Liver (tissue), 9 donors: ENCODE results near the gene NBEA. TPM values are rescaled to one million over a fixed set of nuclear protein-coding genes. Genes with fewer than 3 reads are reported as not detected.
"Not testable (repeated sequence)": the region's sequence is repeated elsewhere in the genome, so short reads cannot be mapped to it uniquely, and the experiment has no call there.

ENCODE experiments used
- DNase-seq: peaks from one replicate; pipeline ENCODE4 v3.0.0-alpha.2; 2017; ENCODE audit warnings: low spot score
- H3K27ac ChIP-seq, 2 donors: one replicate each; pipeline ENCODE4 v1.7.0; 2013; ENCODE audit warnings: inconsistent platforms in 2 of 2, low read length in 2 of 2, control low read depth in 1 of 2, low read depth in 1 of 2, mild to moderate bottlenecking in 1 of 2
- H3K27me3 ChIP-seq, 4 donors: one replicate each; pipeline versions ENCODE4 v1.6.1 to v1.7.0; 2013; ENCODE audit warnings: low read length in 3 of 4, inconsistent platforms in 1 of 4, mild to moderate bottlenecking in 1 of 4, moderate library complexity in 1 of 4; ENCODE audit not compliant: control insufficient read depth in 4 of 4, insufficient read depth in 4 of 4
- H3K36me3 ChIP-seq, 4 donors: one replicate each; pipeline versions ENCODE4 v1.6.1 to v1.7.0; 2013; ENCODE audit warnings: low read length in 3 of 4, mild to moderate bottlenecking in 3 of 4, low read depth in 1 of 4, moderate library complexity in 1 of 4; ENCODE audit not compliant: control insufficient read depth in 4 of 4, insufficient read depth in 3 of 4
- H3K4me1 ChIP-seq, 4 donors: one replicate each; pipeline versions ENCODE4 v1.6.1 to v1.7.0; 2013; ENCODE audit warnings: low read length in 3 of 4, mild to moderate bottlenecking in 3 of 4, moderate library complexity in 1 of 4; ENCODE audit not compliant: control insufficient read depth in 4 of 4, insufficient read depth in 4 of 4
- H3K4me3 ChIP-seq, 3 donors: one replicate each; pipeline versions ENCODE4 v1.6.1 to v1.7.0; 2013; ENCODE audit warnings: low read length in 3 of 3, control low read depth in 1 of 3, low read depth in 1 of 3, mild to moderate bottlenecking in 1 of 3
- H3K9ac ChIP-seq, 2 donors: one replicate each; pipeline ENCODE4 v1.7.0; 2013; ENCODE audit warnings: low read length in 2 of 2, mild to moderate bottlenecking in 2 of 2, moderate library complexity in 2 of 2, control low read depth in 1 of 2, low read depth in 1 of 2
- H3K9me3 ChIP-seq, 4 donors: one replicate each; pipeline versions ENCODE4 v1.6.1 to v1.7.0; 2013; ENCODE audit warnings: low read length in 3 of 4; ENCODE audit not compliant: control insufficient read depth in 4 of 4
- ATF3 ChIP-seq: IDR thresholded peaks from 2 replicates; pipeline ENCODE4 v1.6.1; 2016; ENCODE audit warnings: antibody characterized with exemption
- EGR1 ChIP-seq, 2 donors: IDR thresholded peaks; 2 replicates each; pipeline ENCODE4 v1.6.1; 2016 to 2018; ENCODE audit warnings: antibody characterized with exemption in 2 of 2, low read depth in 2 of 2
- FOXA2 ChIP-seq: IDR thresholded peaks from 2 replicates; pipeline ENCODE4 v1.6.1; 2016; ENCODE audit warnings: antibody characterized with exemption
- GABPA ChIP-seq, 2 donors: IDR thresholded peaks in 1 of 2; conservative IDR thresholded peaks in 1 of 2; 2 replicates each; pipeline ENCODE4 v1.6.1; 2016; ENCODE audit warnings: antibody characterized with exemption in 2 of 2, mild to moderate bottlenecking in 1 of 2, moderate library complexity in 1 of 2
- HNF4A ChIP-seq, 2 donors: conservative IDR thresholded peaks; 2 replicates each; pipeline ENCODE4 v1.6.1; 2016; ENCODE audit warnings: antibody characterized with exemption in 2 of 2, mild to moderate bottlenecking in 2 of 2
- HNF4G ChIP-seq: IDR thresholded peaks from 2 replicates; pipeline ENCODE4 v1.6.1; 2016; ENCODE audit warnings: antibody characterized with exemption
- RAD21 ChIP-seq, 2 donors: IDR thresholded peaks; 2 replicates each; pipeline ENCODE4 v1.6.1; 2016; ENCODE audit warnings: antibody characterized with exemption in 2 of 2, mild to moderate bottlenecking in 2 of 2
- RXRA ChIP-seq, 2 donors: IDR thresholded peaks; 2 replicates each; pipeline ENCODE4 v1.6.1; 2017 to 2018; ENCODE audit warnings: antibody characterized with exemption in 2 of 2, mild to moderate bottlenecking in 1 of 2
- TAF1 ChIP-seq: conservative IDR thresholded peaks from 2 replicates; pipeline ENCODE4 v1.6.1; 2016; ENCODE audit warnings: antibody characterized with exemption, mild to moderate bottlenecking
- YY1 ChIP-seq: IDR thresholded peaks from 2 replicates; pipeline ENCODE4 v1.6.1; 2016; ENCODE audit warnings: antibody characterized with exemption, mild to moderate bottlenecking
- WGBS: extraction: QIAGEN DNeasy Blood & Tissue Kit; methylation state at CpG from one replicate; pipeline ENCODE4 v1.1.7; 2013; 5-methylcytosine and 5-hydroxymethylcytosine counted together
- polyA plus RNA-seq, 2 donors: library from polyadenylated mRNA; stranded (reverse) in 1 of 2; unstranded in 1 of 2; fragments of 200-250 nt in 1 of 2; fragments of >200 nt in 1 of 2; fragmentation: Nextera tagmentation in 1 of 2; extraction: Ambion mirVana in 1 of 2; gene quantifications; one replicate each; pipeline versions ENCODE4 v1.2.1 to v1.2.3, GENCODE V29; 2013 to 2015
- total RNA-seq, 2 donors: library from RNA; depleted of rRNA; stranded (reverse); fragments of >200 nt; gene quantifications; one replicate each; pipeline ENCODE4 v1.2.3, GENCODE V29; 2014
- TF ChIP-seq, protein P1 (sequence below): fragments of 150-350 bp; IDR thresholded peaks from 2 replicates; pipeline ENCODE4 v1.5.1; 2017; ENCODE audit warnings: improper control_type of control experiment, low read depth, low read length; ENCODE audit not compliant: missing input control
- TF ChIP-seq, protein P2 (sequence below): IDR thresholded peaks from 2 replicates; pipeline ENCODE4 v1.6.1; 2016; ENCODE audit warnings: antibody characterized with exemption
- TF ChIP-seq, protein P3 (sequence below): IDR thresholded peaks from 2 replicates; pipeline ENCODE4 v1.6.1; 2016; ENCODE audit warnings: antibody characterized with exemption, mild to moderate bottlenecking
- donor health status: healthy.
- donor health status: healthy.
- donor health status: healthy.
- donor health status: healthy.
- donor health status: healthy.

NBEA gene
- total and polyA plus RNA-seq, 4 donors = 0.24 to 3.5 (median 1.4) TPM

DNA sequence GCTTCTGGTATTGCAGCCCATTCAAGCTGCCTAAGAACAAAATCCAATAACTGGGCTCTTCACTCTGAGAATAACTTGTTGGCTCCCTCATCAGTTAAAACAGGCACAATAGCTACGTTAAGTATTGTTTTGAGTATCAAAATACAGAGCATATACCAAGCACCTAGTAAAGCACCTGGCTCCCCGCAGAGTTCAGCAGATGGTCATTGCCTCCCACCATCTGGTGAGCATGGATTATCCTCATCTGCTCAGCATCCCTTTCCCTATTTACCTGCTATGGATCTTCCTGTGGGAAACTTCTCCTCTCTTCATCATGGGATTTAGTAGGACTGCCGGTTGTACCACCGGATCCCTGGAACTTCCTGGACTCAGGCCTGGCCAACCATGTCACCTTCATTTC, 733.6 kb downstream of the NBEA start (continued):
- TF ChIP-seq, protein P1, sequence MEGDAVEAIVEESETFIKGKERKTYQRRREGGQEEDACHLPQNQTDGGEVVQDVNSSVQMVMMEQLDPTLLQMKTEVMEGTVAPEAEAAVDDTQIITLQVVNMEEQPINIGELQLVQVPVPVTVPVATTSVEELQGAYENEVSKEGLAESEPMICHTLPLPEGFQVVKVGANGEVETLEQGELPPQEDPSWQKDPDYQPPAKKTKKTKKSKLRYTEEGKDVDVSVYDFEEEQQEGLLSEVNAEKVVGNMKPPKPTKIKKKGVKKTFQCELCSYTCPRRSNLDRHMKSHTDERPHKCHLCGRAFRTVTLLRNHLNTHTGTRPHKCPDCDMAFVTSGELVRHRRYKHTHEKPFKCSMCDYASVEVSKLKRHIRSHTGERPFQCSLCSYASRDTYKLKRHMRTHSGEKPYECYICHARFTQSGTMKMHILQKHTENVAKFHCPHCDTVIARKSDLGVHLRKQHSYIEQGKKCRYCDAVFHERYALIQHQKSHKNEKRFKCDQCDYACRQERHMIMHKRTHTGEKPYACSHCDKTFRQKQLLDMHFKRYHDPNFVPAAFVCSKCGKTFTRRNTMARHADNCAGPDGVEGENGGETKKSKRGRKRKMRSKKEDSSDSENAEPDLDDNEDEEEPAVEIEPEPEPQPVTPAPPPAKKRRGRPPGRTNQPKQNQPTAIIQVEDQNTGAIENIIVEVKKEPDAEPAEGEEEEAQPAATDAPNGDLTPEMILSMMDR = no peak

GRCh38 chr13:35677863-35678262, 735.8 kb downstream of the NBEA start:
- 75% methylated on average over 6 of the region's 6 CpGs for WGBS
- not testable (repeated sequence) for DNase-seq, H3K9me3 ChIP-seq, H3K4me1 ChIP-seq, H3K36me3 ChIP-seq, H3K27ac ChIP-seq, H3K9ac ChIP-seq, H3K4me3 ChIP-seq, H3K27me3 ChIP-seq

GRCh38 chr13:35681685-35682084, 739.6 kb downstream of the NBEA start:
- H3K27me3 ChIP-seq = no peaks in the 10 kb centered on the region
- H3K9me3 ChIP-seq = peaks cover 0 to 9% (median 0%) of the 10 kb centered on the region in 4 donors
- no peak for DNase-seq
- H3K36me3 ChIP-seq = no peaks in the 10 kb centered on the region
- H3K9ac ChIP-seq = no peak overlapping the region
- H3K4me3 ChIP-seq = no peak overlapping the region
- TF ChIP-seq, protein P2, sequence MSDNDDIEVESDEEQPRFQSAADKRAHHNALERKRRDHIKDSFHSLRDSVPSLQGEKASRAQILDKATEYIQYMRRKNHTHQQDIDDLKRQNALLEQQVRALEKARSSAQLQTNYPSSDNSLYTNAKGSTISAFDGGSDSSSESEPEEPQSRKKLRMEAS = no peak
- TF ChIP-seq YY1 (no peak), RAD21 (IDR thresholded peaks at IDR 0.05) (no peak), HNF4G (no peak), FOXA2 (no peak), TAF1 (no peak), ATF3 (no peak), EGR1 (IDR thresholded peaks at IDR 0.05; ENCODE audit: low read depth in 2 of 2) (no peak), HNF4A (conservative IDR thresholded peaks at IDR 0.05) (no peak), RXRA (IDR thresholded peaks at IDR 0.05) (no peak), GABPA (IDR thresholded peaks at IDR 0.05 in 1 of 2, conservative IDR thresholded peaks at IDR 0.05 in 1 of 2) (no peak)
- TF ChIP-seq, protein P3, sequence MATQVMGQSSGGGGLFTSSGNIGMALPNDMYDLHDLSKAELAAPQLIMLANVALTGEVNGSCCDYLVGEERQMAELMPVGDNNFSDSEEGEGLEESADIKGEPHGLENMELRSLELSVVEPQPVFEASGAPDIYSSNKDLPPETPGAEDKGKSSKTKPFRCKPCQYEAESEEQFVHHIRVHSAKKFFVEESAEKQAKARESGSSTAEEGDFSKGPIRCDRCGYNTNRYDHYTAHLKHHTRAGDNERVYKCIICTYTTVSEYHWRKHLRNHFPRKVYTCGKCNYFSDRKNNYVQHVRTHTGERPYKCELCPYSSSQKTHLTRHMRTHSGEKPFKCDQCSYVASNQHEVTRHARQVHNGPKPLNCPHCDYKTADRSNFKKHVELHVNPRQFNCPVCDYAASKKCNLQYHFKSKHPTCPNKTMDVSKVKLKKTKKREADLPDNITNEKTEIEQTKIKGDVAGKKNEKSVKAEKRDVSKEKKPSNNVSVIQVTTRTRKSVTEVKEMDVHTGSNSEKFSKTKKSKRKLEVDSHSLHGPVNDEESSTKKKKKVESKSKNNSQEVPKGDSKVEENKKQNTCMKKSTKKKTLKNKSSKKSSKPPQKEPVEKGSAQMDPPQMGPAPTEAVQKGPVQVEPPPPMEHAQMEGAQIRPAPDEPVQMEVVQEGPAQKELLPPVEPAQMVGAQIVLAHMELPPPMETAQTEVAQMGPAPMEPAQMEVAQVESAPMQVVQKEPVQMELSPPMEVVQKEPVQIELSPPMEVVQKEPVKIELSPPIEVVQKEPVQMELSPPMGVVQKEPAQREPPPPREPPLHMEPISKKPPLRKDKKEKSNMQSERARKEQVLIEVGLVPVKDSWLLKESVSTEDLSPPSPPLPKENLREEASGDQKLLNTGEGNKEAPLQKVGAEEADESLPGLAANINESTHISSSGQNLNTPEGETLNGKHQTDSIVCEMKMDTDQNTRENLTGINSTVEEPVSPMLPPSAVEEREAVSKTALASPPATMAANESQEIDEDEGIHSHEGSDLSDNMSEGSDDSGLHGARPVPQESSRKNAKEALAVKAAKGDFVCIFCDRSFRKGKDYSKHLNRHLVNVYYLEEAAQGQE = no peak
- no peak overlapping the region for H3K27ac ChIP-seq
- H3K4me1 ChIP-seq = no peaks in the 10 kb centered on the region
- 89% methylated on average over 6 of the region's 6 CpGs for WGBS
